Measurements from ENCODE around the gene NECTIN2.

DNA sequence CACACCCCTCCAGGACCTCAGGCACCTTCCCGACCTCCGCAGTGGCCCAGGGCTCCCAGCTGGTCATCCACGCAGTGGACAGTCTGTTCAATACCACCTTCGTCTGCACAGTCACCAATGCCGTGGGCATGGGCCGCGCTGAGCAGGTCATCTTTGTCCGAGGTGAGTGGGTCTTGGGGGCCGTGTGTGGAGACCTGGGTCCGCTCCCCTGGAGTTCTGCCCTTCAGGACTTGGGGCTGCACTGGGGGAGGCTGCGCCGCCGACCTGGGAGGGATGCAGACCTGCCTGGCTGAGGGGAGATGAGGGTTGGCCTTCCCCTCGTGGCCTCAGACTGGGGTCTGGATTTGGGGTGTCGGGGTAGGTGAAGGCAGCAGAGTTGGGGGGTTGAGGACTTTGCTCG is 28.2 kb downstream of the NECTIN2 start:
- TF ChIP-seq, protein P1, sequence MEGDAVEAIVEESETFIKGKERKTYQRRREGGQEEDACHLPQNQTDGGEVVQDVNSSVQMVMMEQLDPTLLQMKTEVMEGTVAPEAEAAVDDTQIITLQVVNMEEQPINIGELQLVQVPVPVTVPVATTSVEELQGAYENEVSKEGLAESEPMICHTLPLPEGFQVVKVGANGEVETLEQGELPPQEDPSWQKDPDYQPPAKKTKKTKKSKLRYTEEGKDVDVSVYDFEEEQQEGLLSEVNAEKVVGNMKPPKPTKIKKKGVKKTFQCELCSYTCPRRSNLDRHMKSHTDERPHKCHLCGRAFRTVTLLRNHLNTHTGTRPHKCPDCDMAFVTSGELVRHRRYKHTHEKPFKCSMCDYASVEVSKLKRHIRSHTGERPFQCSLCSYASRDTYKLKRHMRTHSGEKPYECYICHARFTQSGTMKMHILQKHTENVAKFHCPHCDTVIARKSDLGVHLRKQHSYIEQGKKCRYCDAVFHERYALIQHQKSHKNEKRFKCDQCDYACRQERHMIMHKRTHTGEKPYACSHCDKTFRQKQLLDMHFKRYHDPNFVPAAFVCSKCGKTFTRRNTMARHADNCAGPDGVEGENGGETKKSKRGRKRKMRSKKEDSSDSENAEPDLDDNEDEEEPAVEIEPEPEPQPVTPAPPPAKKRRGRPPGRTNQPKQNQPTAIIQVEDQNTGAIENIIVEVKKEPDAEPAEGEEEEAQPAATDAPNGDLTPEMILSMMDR (IDR thresholded peaks at IDR 0.05): no peak
- TF ChIP-seq POLR2AphosphoS5 (IDR thresholded peaks at IDR 0.05) (no peak), POLR2A (IDR thresholded peaks at IDR 0.05) (no peak)

Data from prostate gland (tissue), 2 donors.